T-helper 1 cell treated with Interleukin-12 subunit alpha and Interleukin-12 subunit beta and Interleukin-4 antibody, amounts not matched to agents 30 μg/mL and 1 μg/mL, for 36 hours (primary cell): ENCODE data around the gene PRMT7.
A peak's percentile ranks its signal among the peaks of the same experiment; 100 is the strongest.

Experiments
- H3K27ac Mint-ChIP-seq: one replicate; pipeline ENCODE4 v1.8.0; 2021; ENCODE audit warnings: mild to moderate bottlenecking, mixed read lengths
- H3K27me3 Mint-ChIP-seq: one replicate; pipeline ENCODE4 v1.8.0; 2021; ENCODE audit warnings: low read depth, mixed read lengths
- H3K36me3 Mint-ChIP-seq: one replicate; pipeline ENCODE4 v1.8.0; 2021; ENCODE audit warnings: low read depth, mixed read lengths
- H3K4me1 Mint-ChIP-seq: one replicate; pipeline ENCODE4 v1.8.0; 2021; ENCODE audit warnings: low read depth, mixed read lengths
- H3K4me3 Mint-ChIP-seq: one replicate; pipeline ENCODE4 v1.8.0; 2021; ENCODE audit warnings: mild to moderate bottlenecking, moderate library complexity, mixed read lengths
- H3K9me3 Mint-ChIP-seq: one replicate; pipeline ENCODE4 v1.8.0; 2021; ENCODE audit warnings: mixed read lengths

The PRMT7 gene

GRCh38 chr16:68309799-68310198 lies 1.0 kb upstream of the PRMT7 start:
- peak overlapping the region; percentile 94 for H3K4me3 Mint-ChIP-seq
- no peaks in the 10 kb centered on the region for H3K27me3 Mint-ChIP-seq
- H3K36me3 Mint-ChIP-seq: peaks cover 35% of the 10 kb centered on the region
- peak overlapping the region; percentile 90 for H3K27ac Mint-ChIP-seq
- H3K9me3 Mint-ChIP-seq: no peaks in the 10 kb centered on the region
- peaks cover 35% of the 10 kb centered on the region for H3K4me1 Mint-ChIP-seq

DNA sequence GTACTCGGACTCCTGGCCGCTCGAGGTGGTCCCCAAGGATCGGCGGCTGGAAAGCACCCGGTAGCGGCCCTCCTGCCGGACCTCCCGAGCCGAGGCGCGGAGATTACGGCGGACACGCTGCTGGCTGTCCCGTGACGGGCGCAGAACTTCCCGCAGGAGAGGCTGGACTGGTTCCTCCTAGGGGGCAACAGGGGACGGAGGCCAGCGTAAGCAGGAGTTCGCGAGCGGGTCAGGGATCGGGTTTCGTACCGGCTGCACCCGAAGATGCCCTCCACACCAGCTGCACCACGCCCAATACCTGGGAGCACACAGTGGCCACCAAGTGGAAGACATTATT lies 414 bp upstream of the PRMT7 start:
- H3K27ac Mint-ChIP-seq: peak overlapping the region; percentile 90
- H3K27me3 Mint-ChIP-seq: no peaks in the 10 kb centered on the region
- peaks cover 33% of the 10 kb centered on the region for H3K36me3 Mint-ChIP-seq
- no peaks in the 10 kb centered on the region for H3K9me3 Mint-ChIP-seq
- peak overlapping the region; percentile 94 for H3K4me3 Mint-ChIP-seq
- H3K4me1 Mint-ChIP-seq: peaks cover 34% of the 10 kb centered on the region

DNA sequence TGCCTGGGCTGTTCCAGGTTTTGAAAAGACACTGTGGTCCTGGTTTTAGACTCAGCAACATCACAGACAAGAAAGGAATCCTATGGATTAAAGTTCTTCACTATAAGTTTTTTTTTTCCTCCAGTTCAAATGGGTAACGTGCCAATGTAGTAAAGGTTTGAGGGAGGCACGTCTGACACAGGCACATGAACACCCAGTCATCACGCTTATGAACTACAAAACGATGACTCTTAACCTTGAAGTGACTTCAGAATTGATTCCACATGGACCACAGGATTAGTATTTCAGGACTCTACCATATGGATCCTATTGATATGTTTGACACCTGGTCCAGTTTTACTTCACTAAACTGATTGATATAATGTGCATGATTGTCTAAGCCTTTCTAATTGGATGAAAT lies 2.3 kb downstream of the PRMT7 start:
- no peaks in the 10 kb centered on the region for H3K9me3 Mint-ChIP-seq
- H3K4me1 Mint-ChIP-seq: peaks cover 28% of the 10 kb centered on the region
- no peak overlapping the region for H3K27ac Mint-ChIP-seq
- H3K4me3 Mint-ChIP-seq: peak overlapping the region; percentile 30
- no peaks in the 10 kb centered on the region for H3K27me3 Mint-ChIP-seq
- H3K36me3 Mint-ChIP-seq: peaks cover 30% of the 10 kb centered on the region

DNA sequence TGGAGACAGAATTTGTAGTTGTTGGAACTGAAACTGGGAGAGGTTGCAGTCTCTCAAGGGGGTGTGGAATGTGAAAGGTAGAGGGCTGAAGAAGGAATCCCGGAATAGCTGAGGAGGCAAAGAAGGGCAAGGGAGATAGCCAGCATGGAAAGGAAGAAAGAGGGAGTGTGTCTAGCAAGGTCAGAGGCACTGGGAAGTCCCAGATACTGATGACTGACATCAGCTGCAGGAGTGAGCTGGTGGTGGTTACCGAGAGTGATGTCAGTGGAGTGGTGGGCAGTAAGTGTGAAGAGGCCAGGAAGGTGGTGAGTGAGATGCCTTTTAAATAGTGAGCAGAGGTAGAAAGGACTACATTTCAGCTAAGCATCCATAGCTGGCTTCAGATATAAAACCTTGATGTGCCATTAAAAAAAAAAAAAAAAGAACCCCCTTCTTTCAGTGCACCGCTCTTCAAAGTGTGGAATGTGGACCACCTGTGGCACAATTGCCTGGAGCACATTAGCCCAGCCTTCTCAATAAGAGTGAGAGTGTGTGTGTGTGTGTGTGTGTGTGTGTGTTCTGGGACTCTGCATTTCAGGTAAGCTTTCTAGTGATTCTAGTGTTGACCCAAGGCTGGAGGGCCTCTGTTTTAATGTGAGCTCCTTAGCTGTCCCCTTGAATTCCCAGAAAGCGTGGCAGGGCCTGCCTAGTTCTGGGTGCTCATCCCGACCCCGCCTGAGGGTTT lies 8.5 kb downstream of the PRMT7 start:
- Mint-ChIP-seq H3K27me3 (no peaks in the 10 kb centered on the region), H3K27ac (peak overlapping the region; percentile 83), H3K9me3 (no peaks in the 10 kb centered on the region), H3K36me3 (peaks cover 32% of the 10 kb centered on the region), H3K4me1 (peaks cover 21% of the 10 kb centered on the region), H3K4me3 (peak overlapping the region; percentile 36)

DNA sequence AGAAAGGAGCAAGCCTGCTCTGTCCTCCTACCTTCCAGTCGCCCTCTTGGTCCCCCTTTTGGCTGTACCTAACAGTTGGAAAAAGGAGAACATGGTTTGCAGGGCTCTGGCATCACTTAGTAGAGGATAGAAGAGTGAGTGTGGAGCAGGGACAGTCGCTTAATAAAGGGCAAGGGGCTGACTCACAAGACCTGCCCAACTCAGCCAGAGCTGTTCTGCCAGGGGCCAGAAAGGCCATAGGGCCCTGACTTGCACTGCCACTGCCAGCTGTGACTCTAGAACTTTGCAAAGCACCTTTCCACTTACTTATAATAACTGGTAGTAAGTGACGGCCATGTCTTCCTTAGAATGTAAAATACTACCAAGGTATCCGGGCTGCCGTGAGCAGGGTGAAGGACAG lies 13.5 kb downstream of the PRMT7 start:
- Mint-ChIP-seq H3K27me3 (no peaks in the 10 kb centered on the region), H3K36me3 (peaks cover 33% of the 10 kb centered on the region), H3K4me3 (no peak overlapping the region), H3K4me1 (peaks cover 22% of the 10 kb centered on the region), H3K9me3 (no peaks in the 10 kb centered on the region), H3K27ac (no peak overlapping the region)

DNA sequence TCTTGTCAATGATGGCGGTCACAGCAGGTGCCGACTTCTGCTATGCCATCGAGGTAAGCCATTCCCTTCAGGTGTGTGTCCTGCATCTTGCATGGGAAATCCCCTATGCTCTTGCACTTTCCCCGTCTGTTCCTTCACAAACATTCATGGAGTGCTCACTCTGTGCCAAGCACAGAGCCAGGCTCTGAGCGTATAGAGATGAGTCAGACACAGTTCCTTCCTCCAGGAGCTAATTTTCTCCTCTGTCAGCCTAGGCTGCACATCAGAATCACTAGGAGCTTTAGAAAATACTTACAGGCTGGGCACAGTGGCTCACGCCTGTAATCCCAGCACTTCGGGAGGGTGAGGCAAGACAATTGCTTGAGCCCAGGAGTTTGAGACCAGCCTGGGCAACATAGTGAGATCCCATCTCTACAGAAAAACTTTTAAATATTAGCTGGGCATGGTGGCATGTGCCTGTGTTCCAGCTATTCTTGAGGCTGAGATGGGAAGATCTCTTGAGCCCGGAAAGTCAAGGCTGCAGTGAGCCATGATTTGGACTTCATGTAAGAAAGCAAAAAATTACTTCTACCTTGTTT lies 14.1 kb downstream of the PRMT7 start:
- Mint-ChIP-seq H3K4me1 (peaks cover 19% of the 10 kb centered on the region), H3K4me3 (no peak overlapping the region), H3K27ac (no peak overlapping the region), H3K27me3 (no peaks in the 10 kb centered on the region), H3K9me3 (no peaks in the 10 kb centered on the region), H3K36me3 (peaks cover 30% of the 10 kb centered on the region)

DNA sequence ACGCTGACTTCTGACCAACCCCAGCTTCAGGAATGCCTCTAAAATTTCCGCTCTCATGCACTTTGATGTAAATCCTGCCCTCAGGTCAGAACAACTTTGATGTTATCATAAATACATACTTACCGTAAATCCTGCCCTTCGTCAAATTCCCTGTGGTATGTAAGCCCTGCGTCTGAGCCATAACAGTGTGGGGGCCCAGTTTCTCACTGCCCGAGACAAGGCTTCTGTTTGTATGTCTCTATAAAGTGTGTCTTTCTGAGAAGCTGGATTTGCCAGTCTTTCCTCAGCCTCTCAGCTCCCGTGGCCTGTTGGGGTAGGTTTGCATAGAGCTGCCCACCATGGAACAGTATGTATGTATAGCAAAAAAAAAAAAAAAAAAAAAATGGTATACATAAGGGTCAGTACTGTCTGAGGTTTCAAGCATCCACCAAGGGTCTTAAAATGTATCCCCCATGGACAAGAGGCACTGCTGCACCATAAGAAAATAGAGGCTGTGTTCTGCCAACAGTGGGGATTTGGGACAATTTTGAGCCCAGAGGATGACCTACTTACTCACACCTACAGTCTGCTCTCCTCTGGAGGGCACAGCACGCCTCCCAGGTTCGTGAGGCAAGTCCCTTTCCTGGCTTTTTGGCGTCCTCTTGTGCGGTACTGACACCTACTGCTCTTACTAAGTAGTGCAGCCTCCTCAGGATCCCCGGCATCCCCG lies 17.5 kb downstream of the PRMT7 start:
- Mint-ChIP-seq H3K36me3 (peaks cover 32% of the 10 kb centered on the region), H3K27me3 (no peaks in the 10 kb centered on the region), H3K9me3 (no peaks in the 10 kb centered on the region), H3K4me1 (peaks cover 23% of the 10 kb centered on the region), H3K27ac (no peak overlapping the region), H3K4me3 (no peak overlapping the region)

- H3K27me3 Mint-ChIP-seq: no peaks in the 10 kb centered on the region
- no peak overlapping the region for H3K27ac Mint-ChIP-seq
- H3K36me3 Mint-ChIP-seq: peaks cover 31% of the 10 kb centered on the region
- H3K4me3 Mint-ChIP-seq: no peak overlapping the region
- H3K9me3 Mint-ChIP-seq: no peaks in the 10 kb centered on the region
- H3K4me1 Mint-ChIP-seq: peaks cover 23% of the 10 kb centered on the region
These were observed 18.1 kb downstream of the PRMT7 start for GRCh38 chr16:68328860-68329390.

DNA sequence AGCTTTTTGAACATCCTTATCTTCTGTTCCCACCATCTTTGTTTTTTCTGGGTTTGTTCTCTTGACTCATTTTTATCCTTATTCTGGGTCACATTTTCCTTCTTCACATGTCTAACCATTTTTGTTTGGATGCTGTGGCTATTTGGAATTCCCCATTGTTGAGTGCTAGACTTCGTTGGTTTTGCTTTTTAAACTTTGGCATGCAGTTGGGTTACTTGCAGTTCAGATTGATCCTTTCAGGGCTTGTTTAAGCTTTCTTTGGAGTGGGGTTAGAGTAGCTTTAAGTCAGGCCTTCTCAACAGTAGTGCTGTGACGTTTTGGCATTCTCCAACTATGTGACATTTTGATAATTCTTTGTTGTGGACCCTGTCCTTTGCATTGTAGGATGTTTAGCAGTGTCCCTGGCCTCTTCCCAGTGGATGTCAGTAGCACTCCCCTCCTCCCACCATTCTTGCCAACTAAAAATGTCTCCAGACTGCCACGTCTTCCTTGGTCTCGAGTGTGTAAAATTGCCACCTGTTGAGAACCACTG lies 21.1 kb downstream of the PRMT7 start:
- H3K9me3 Mint-ChIP-seq: no peaks in the 10 kb centered on the region
- H3K4me1 Mint-ChIP-seq: peaks cover 27% of the 10 kb centered on the region
- H3K36me3 Mint-ChIP-seq: peaks cover 34% of the 10 kb centered on the region
- peak overlapping the region; percentile 49 for H3K4me3 Mint-ChIP-seq
- no peaks in the 10 kb centered on the region for H3K27me3 Mint-ChIP-seq
- peak overlapping the region; percentile 73 for H3K27ac Mint-ChIP-seq

- H3K36me3 Mint-ChIP-seq: peaks cover 36% of the 10 kb centered on the region
- peak overlapping the region; percentile 49 for H3K4me3 Mint-ChIP-seq
- H3K27ac Mint-ChIP-seq: peak overlapping the region; percentile 73
- H3K27me3 Mint-ChIP-seq: no peaks in the 10 kb centered on the region
- H3K9me3 Mint-ChIP-seq: no peaks in the 10 kb centered on the region
- H3K4me1 Mint-ChIP-seq: peaks cover 25% of the 10 kb centered on the region
These were observed 21.7 kb downstream of the PRMT7 start for GRCh38 chr16:68332411-68333121.

GRCh38 chr16:68335175-68335574 lies 24.4 kb downstream of the PRMT7 start:
- Mint-ChIP-seq H3K27ac (no peak overlapping the region), H3K4me3 (no peak overlapping the region), H3K4me1 (peaks cover 16% of the 10 kb centered on the region), H3K27me3 (no peaks in the 10 kb centered on the region), H3K9me3 (no peaks in the 10 kb centered on the region), H3K36me3 (peaks cover 48% of the 10 kb centered on the region)

GRCh38 chr16:68338326-68339119 lies 27.7 kb downstream of the PRMT7 start:
- H3K27ac Mint-ChIP-seq: no peak overlapping the region
- H3K27me3 Mint-ChIP-seq: no peaks in the 10 kb centered on the region
- no peak overlapping the region for H3K4me3 Mint-ChIP-seq
- peaks cover 56% of the 10 kb centered on the region for H3K36me3 Mint-ChIP-seq
- H3K9me3 Mint-ChIP-seq: no peaks in the 10 kb centered on the region
- peaks cover 9% of the 10 kb centered on the region for H3K4me1 Mint-ChIP-seq

- no peaks in the 10 kb centered on the region for H3K9me3 Mint-ChIP-seq
- H3K36me3 Mint-ChIP-seq: peaks cover 59% of the 10 kb centered on the region
- no peak overlapping the region for H3K4me3 Mint-ChIP-seq
- no peaks in the 10 kb centered on the region for H3K27me3 Mint-ChIP-seq
- H3K27ac Mint-ChIP-seq: no peak overlapping the region
- peaks cover 7% of the 10 kb centered on the region for H3K4me1 Mint-ChIP-seq
These were observed 28.4 kb downstream of the PRMT7 start for GRCh38 chr16:68339214-68339613.

- Mint-ChIP-seq H3K4me3 (no peak overlapping the region), H3K36me3 (peaks cover 65% of the 10 kb centered on the region), H3K9me3 (no peaks in the 10 kb centered on the region), H3K27me3 (no peaks in the 10 kb centered on the region), H3K4me1 (peaks cover 9% of the 10 kb centered on the region), H3K27ac (no peak overlapping the region)
These were observed 31.8 kb downstream of the PRMT7 start for GRCh38 chr16:68342620-68343019.
